Adipose tissue (tissue), 3 donors: Measurements from ENCODE around the gene TAX1BP1. TPM values are rescaled to one million over a fixed set of nuclear protein-coding genes. Genes with fewer than 3 reads are reported as not detected.

Source experiments
- H3K27ac ChIP-seq: one replicate; pipeline ENCODE4 v1.5.1; 2013; ENCODE audit warnings: low read depth, low read length
- WGBS, 3 donors: extraction: QIAGEN DNeasy Blood & Tissue Kit; methylation state at CpG; one replicate each; pipeline ENCODE4 v1.1.7; 2013; 5-methylcytosine and 5-hydroxymethylcytosine counted together
- polyA plus RNA-seq, 3 donors: library from polyadenylated mRNA; stranded (reverse); fragments of 200-250 nt; gene quantifications; one replicate each; pipeline ENCODE4 v1.2.3, GENCODE V29; 2013
- donor health status: healthy with polysubstance abuse.
- donor health status: Bipolar disorder and iron deficiency.
- donor health status: healthy.

Gene TAX1BP1
- polyA plus RNA-seq = 10 to 100 TPM; 37.0 to 52.2 (median 51.7) TPM

DNA sequence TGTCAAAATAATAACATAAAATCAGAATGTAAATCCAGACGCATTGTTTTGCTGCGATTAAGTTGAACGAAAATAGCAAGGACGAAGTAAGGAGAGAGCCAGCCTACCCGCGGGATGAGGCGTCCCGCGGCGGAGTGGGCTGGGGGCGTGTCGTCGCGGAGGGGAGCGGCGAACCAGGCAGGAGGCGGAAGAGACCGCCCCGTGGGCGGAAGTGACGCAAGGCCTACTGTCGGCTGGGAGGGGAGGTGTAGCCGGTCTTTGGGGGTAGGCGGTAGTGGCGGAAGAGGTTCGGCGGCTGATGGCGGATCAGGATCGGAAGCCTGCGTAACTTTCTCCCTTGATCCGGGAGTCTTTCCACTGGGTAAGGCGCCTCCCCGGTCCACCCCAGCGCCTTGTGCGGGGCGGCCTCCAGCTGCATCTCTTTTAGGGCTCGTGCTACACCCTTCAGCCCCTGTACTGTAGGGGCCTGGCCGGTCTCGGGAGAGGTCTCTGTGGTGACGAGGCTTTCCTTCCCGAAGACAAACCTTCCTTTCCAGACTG is at the start of gene TAX1BP1:
TAX1BP1 (plus strand) TSS at position 254 of the 540 bp plus-strand sequence. CDS start 8,363 bp downstream, outside the sequence.
- peak within 1 kb of the TSS; percentile 88 for H3K27ac ChIP-seq
- WGBS, 3 donors = 0 to 1% (median 0%) methylated on average over 31 to 41 of the region's 41 CpGs

- H3K27ac ChIP-seq = no peak overlapping the region
These were observed 49.3 kb upstream of the TAX1BP1 start for GRCh38 chr7:27690649-27691048.

GRCh38 chr7:27693794-27694193 is 46.2 kb upstream of the TAX1BP1 start:
- WGBS, 3 donors = 49 to 71% (median 65%) methylated on average over 3 of the region's 3 CpGs
- H3K27ac ChIP-seq = no peak overlapping the region

DNA sequence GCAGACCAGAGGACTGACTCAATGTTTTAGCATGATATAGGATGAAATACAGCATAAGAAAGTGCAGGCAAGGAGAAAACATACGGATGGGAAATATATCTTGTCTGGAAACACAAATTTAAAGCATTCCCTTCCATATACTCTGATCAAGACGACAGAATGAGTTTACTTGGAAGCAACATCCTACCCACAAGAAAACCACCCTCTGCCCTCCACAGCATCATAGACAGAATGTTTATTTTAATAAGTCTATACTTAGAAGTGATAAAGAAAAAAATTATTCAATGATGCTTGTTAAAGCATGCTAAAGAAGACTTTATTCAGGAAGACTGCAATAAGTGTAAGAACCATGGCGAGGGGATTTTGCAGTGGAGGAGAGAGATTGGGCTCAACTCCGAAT is 44.9 kb upstream of the TAX1BP1 start:
- no peak overlapping the region for H3K27ac ChIP-seq
- WGBS, 3 donors = 92 to 96% (median 95%) methylated on average over 4 of the region's 4 CpGs

GRCh38 chr7:27697861-27698430 is 42.0 kb upstream of the TAX1BP1 start:
- WGBS, 3 donors = 54 to 73% (median 54%) methylated on average over 3 of the region's 3 CpGs
- H3K27ac ChIP-seq = no peak overlapping the region

DNA sequence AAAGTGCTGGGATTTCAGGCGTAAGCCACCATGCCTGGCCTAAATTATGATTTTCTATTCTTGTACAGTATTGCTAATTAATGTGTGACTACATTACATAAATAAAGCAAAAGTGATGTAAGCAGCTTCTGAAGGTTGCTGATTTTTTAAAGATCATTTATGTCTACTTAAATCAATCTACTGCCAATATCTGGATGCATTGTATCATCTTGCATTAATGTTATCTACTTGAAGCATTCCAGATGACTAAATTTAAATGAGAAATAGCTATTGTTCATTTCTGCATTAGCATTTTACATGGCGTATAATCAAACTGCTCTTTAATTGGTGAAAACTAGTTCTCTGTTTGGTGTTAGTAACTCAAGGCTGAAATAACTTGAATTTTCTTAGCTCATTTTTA is 40.2 kb upstream of the TAX1BP1 start:
- 90 to 95% (median 91%) methylated on average over 2 of the region's 2 CpGs for WGBS, 3 donors

DNA sequence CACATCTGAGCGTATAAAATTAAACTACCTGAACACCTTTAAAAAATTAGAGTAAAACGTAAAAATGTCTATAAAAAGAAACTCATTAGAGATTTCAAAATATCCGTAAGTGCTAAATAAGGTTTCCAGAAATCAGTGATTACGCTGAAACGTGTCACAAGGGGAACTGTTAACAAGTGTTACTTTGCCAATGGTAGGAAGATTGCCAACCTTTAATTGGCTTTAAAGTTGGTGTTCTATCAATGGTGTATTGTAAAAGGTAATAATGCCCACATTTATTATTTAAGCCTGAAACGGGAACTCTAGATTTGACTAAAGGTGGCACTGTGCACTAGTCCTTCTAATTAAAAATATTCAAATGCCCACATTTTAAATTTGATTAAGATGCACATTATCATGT is 39.5 kb upstream of the TAX1BP1 start:
- no peak overlapping the region for H3K27ac ChIP-seq
- 56 to 77% (median 75%) methylated on average over 6 of the region's 6 CpGs for WGBS, 3 donors

More for the DNA sequence above, 40.2 kb upstream of the TAX1BP1 start:
- H3K27ac ChIP-seq = no peak overlapping the region

DNA sequence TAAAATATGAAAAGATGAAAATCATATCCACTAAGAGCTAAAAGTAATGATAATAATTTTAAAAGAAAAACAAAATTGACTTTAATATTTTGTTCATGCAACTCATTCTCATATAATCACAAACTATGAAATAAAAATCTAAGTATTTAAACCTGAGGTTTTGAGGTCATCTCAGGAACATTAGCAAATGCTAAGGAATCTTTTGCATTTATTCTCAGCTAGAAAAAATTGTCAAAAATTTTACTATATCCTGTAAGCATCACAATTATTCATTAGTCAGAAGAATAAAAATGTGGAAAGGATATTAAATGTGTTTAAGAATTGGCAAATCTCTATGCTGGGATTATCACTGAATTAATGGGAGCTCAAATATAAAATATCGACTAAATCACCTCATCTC is 36.8 kb upstream of the TAX1BP1 start:
- H3K27ac ChIP-seq = no peak overlapping the region
- WGBS, 3 donors = 93 to 100% (median 95%) methylated on average over 1 of the region's 1 CpG

- WGBS, 3 donors = 45 to 82% (median 48%) methylated on average over 3 of the region's 3 CpGs
- no peak overlapping the region for H3K27ac ChIP-seq
These were observed 35.4 kb upstream of the TAX1BP1 start for GRCh38 chr7:27704422-27705199.

DNA sequence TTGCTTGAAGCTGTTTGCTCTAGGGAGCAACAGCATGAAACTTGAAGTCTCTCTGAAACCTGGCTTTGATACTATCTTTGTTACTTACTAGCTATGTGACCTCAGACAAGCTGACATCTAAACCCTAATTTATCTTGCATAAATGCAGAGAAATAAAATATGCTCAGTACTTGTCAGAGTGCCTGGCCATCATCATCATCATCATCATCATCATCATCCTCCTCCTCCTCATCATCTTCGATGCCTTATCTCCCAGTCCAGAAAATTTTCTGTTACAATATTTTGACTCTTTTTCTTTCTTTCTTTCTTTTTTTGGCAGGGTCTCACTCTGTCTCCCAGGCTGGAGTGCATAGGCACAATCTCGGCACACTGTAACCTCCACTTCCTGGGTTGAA is 34.8 kb upstream of the TAX1BP1 start:
- 66 to 85% (median 72%) methylated on average over 2 of the region's 2 CpGs for WGBS, 3 donors
- H3K27ac ChIP-seq = no peak overlapping the region

DNA sequence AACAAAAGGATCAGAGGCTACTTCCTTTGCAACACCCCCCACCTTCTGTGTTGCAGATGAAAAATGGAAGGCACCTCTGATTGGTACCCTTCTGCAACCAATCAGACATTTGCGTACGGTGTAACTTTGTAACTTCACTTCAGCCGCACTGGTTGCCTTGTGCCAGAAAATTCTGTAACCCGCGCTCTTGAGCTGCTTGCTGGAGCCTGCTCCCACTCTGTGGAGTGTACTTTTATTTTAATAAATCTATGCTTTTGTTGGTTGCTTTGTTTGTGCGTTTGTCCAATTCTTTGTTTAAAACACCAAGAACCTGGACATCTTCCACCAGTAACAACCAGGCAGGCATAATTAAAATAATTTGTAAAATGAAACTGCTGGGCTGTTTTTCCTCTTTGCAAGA is 31.5 kb upstream of the TAX1BP1 start:
- WGBS, 3 donors = 95 to 96% (median 96%) methylated on average over 6 of the region's 6 CpGs
- no peak overlapping the region for H3K27ac ChIP-seq

GRCh38 chr7:27709137-27710075 is 30.6 kb upstream of the TAX1BP1 start:
- 72 to 73% (median 72%) methylated on average over 2 of the region's 2 CpGs for WGBS, 3 donors
- H3K27ac ChIP-seq = no peak overlapping the region

GRCh38 chr7:27712217-27712616 is 27.7 kb upstream of the TAX1BP1 start:
- no peak overlapping the region for H3K27ac ChIP-seq
- 85 to 93% (median 91%) methylated on average over 3 of the region's 3 CpGs for WGBS, 3 donors

DNA sequence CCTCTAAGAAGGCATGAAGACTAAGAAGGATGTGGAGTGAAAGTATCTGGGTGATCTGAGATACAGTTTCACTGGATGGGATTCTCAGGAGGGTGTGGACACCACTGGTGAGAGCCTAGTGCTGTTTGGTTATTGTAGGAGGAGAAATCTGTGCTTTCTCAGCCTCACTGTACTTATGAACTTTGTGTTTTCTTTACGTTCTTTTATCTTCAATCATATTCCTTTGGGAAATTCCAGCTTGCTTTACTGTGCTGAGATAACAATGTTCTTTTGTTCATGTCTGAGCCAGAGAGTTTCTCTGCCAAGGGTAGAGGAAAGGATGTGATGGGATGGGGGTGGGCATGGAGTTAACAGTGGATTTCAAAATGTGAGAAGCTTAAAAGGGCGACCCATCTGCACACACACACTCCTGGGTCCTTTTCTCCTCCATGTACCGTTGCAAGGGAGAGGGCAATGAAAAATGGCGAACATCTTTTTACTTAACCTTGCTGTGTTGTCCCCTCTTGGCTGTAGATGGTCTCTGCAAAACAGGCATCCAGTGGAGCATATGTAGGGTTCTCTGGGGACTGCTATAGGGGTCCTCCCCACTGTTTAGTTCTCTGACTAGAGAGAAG is 25.0 kb upstream of the TAX1BP1 start:
- H3K27ac ChIP-seq = no peak overlapping the region
- WGBS, 3 donors = 63 to 72% (median 71%) methylated on average over 4 of the region's 4 CpGs

DNA sequence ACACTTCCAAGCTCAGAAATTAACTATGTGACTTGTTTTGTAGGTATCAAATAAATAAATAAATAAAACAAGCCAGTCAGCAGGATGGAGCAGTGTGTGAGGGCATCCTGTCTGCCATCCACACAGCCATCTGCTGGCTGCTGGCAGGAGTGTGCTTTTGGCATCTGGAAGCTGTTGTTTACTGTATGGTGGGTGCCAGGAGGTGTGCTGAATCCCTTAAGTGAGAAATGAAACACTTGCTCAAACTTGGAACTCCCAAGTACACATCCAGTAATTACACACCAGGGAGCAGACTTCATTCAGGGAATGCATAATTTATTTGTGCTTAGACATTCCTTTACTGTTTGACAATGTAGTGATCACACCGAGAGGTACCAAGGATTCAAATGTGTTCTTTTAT is 16.9 kb upstream of the TAX1BP1 start:
- 21 to 72% (median 60%) methylated on average over 1 of the region's 1 CpG for WGBS, 3 donors
- H3K27ac ChIP-seq = no peak overlapping the region

GRCh38 chr7:27727058-27727457 is 12.9 kb upstream of the TAX1BP1 start:
- 80 to 86% (median 83%) methylated on average over 6 of the region's 6 CpGs for WGBS, 3 donors
- H3K27ac ChIP-seq = no peak overlapping the region

GRCh38 chr7:27730112-27730511 is 9.8 kb upstream of the TAX1BP1 start:
- 51 to 76% (median 72%) methylated on average over 6 of the region's 6 CpGs for WGBS, 3 donors
- H3K27ac ChIP-seq = no peak overlapping the region

- 76 to 90% (median 83%) methylated on average over 2 of the region's 2 CpGs for WGBS, 3 donors
- H3K27ac ChIP-seq = no peak overlapping the region
These were observed 5.4 kb upstream of the TAX1BP1 start for GRCh38 chr7:27734583-27734982.
